H1 (cell line): ENCODE data around the gene C3orf20. TPM values are rescaled to one million over a fixed set of nuclear protein-coding genes. Genes with fewer than 3 reads are reported as not detected.

Source experiments
- CTCF ChIA-PET: fragments of 300-600 bp; sonication (Branson Sonifier 250); formaldehyde crosslinking; loops from one replicate; lab custom pipeline; 2021; ENCODE audit not compliant: partially characterized antibody; lab: Charles Lee
- POLR2A ChIA-PET: fragments of 300-600 bp; sonication (Branson Sonifier 250); formaldehyde crosslinking; loops from one replicate; lab custom pipeline; 2021; ENCODE audit warnings: inconsistent platforms; ENCODE audit not compliant: partially characterized antibody; lab: Charles Lee
- DNase-seq, 2 experiments: peaks; one replicate each; pipeline versions ENCODE4 v3.0.0 to v3.0.0-alpha.2; 2010 to 2022; ENCODE audit warnings: low spot score in 2 of 2, low read depth in 1 of 2, mixed read lengths in 1 of 2
- FAIRE-seq: peaks from 2 replicates; lab custom pipeline; 2011; peaks lifted over from hg19 to GRCh38; lab: Jason Lieb, UNC
- H2AFZ ChIP-seq: 2 replicates; pipeline ENCODE4 v1.8.1; 2012; ENCODE audit warnings: low read length, inconsistent platforms
- H2AK5ac ChIP-seq: 2 replicates; pipeline ENCODE4 v1.6.1; 2013; ENCODE audit warnings: low read depth, low read length
- H2BK120ac ChIP-seq: replicated peaks from 2 replicates; pipeline ENCODE3; 2013; ENCODE audit warnings: low read depth, low read length, inconsistent platforms
- H2BK12ac ChIP-seq: 2 replicates; pipeline ENCODE4 v1.6.1; 2013; ENCODE audit warnings: low read depth, low read length
- H2BK15ac ChIP-seq: 2 replicates; pipeline ENCODE4 v1.6.1; 2013; ENCODE audit warnings: low read length
- H2BK20ac ChIP-seq: 2 replicates; pipeline ENCODE4 v1.6.1; 2013; ENCODE audit warnings: low read length
- H2BK5ac ChIP-seq: 2 replicates; pipeline ENCODE4 v1.6.1; 2013; ENCODE audit warnings: low read depth, low read length
- H3K14ac ChIP-seq: 2 replicates; pipeline ENCODE4 v1.6.1; 2013; ENCODE audit warnings: inconsistent platforms; ENCODE audit not compliant: insufficient read length
- H3K18ac ChIP-seq: 2 replicates; pipeline ENCODE4 v1.6.1; 2013; ENCODE audit warnings: low read length; ENCODE audit errors: extremely low read depth
- H3K23ac ChIP-seq: 2 replicates; pipeline ENCODE4 v1.6.1; 2013; ENCODE audit warnings: inconsistent platforms; ENCODE audit not compliant: insufficient read length
- H3K23me2 ChIP-seq: 2 replicates; pipeline ENCODE4 v1.6.1; 2013; ENCODE audit warnings: low read depth, low read length
- H3K27ac ChIP-seq: 2 replicates; pipeline ENCODE4 v1.6.1; 2011; ENCODE audit warnings: low read depth, low read length, inconsistent platforms
- H3K27me3 ChIP-seq, 4 experiments: replicated peaks in 1 of 4; 1 replicate in 1 of 4; 2 replicates in 3 of 4; pipeline versions ENCODE4 v1.6.1 to v1.8.1; 2011 to 2013; ENCODE audit warnings: low read length in 3 of 4, mild to moderate bottlenecking in 3 of 4, inconsistent platforms in 2 of 4, mixed read lengths in 2 of 4, moderate library complexity in 1 of 4; ENCODE audit not compliant: control insufficient read depth in 3 of 4, insufficient read depth in 3 of 4; ENCODE audit errors: extremely low read depth in 1 of 4
- H3K36me3 ChIP-seq, 4 experiments: 2 replicates each; pipeline versions ENCODE4 v1.6.1 to v1.8.1; 2011 to 2013; ENCODE audit warnings: mild to moderate bottlenecking in 4 of 4, low read length in 3 of 4, moderate library complexity in 2 of 4, control low read depth in 1 of 4, inconsistent platforms in 1 of 4; ENCODE audit not compliant: insufficient read depth in 4 of 4, control insufficient read depth in 2 of 4
- H3K4ac ChIP-seq: replicated peaks from 2 replicates; pipeline ENCODE3; 2013; ENCODE audit warnings: low read length, low read depth, mixed read lengths, inconsistent platforms; ENCODE audit not compliant: insufficient read length
- H3K4me1 ChIP-seq, 4 experiments: replicated peaks in 1 of 4; 1 replicate in 1 of 4; 2 replicates in 3 of 4; pipeline versions ENCODE4 v1.6.1 to v1.8.1; 2011 to 2013; ENCODE audit warnings: low read length in 3 of 4, inconsistent platforms in 2 of 4, mixed read lengths in 1 of 4; ENCODE audit not compliant: insufficient read depth in 4 of 4, control insufficient read depth in 3 of 4
- H3K4me2 ChIP-seq, 2 experiments: 2 replicates each; pipeline versions ENCODE4 v1.6.1 to v1.8.1; 2011 to 2013; ENCODE audit warnings: low read depth in 2 of 2, low read length in 2 of 2, control low read depth in 1 of 2, inconsistent platforms in 1 of 2, mild to moderate bottlenecking in 1 of 2; ENCODE audit not compliant: insufficient read depth in 1 of 2
- H3K4me3 ChIP-seq, 4 experiments: fragments of 200-600, 300-600 bp in 1 of 4; sonication (generic), shearing (Covaris generic), sonication (Bioruptor Twin) in 1 of 4; 2 replicates each; pipeline versions ENCODE4 v1.5.1 to v1.8.1; 2011 to 2016; ENCODE audit warnings: low read length in 4 of 4, low read depth in 3 of 4, control low read depth in 2 of 4, inconsistent platforms in 2 of 4, mild to moderate bottlenecking in 2 of 4, mixed read lengths in 1 of 4, moderate library complexity in 1 of 4; ENCODE audit not compliant: insufficient read depth in 2 of 4; ENCODE audit errors: extremely low read depth in 1 of 4
- H3K56ac ChIP-seq: replicated peaks from 2 replicates; pipeline ENCODE3; 2013; ENCODE audit warnings: low read depth, mild to moderate bottlenecking, mixed read lengths, low read length, inconsistent platforms; ENCODE audit not compliant: insufficient read length
- H3K79me1 ChIP-seq: 2 replicates; pipeline ENCODE4 v1.6.1; 2013; ENCODE audit warnings: low read depth, low read length, control low read depth
- H3K79me2 ChIP-seq, 2 experiments: 2 replicates each; pipeline versions ENCODE4 v1.6.1 to v1.8.1; 2012 to 2013; ENCODE audit warnings: low read length in 2 of 2, mild to moderate bottlenecking in 2 of 2, inconsistent platforms in 1 of 2; ENCODE audit not compliant: insufficient read depth in 2 of 2, control insufficient read depth in 1 of 2
- H3K9ac ChIP-seq, 4 experiments: replicated peaks in 1 of 4; 1 replicate in 1 of 4; 2 replicates in 3 of 4; pipeline versions ENCODE4 v1.6.1 to v1.8.1; 2011 to 2013; ENCODE audit warnings: low read depth in 3 of 4, low read length in 3 of 4, control low read depth in 2 of 4, mild to moderate bottlenecking in 2 of 4, moderate library complexity in 2 of 4, inconsistent platforms in 1 of 4; ENCODE audit errors: extremely low read depth in 1 of 4
- H3K9me3 ChIP-seq, 2 experiments: 2 replicates each; pipeline versions ENCODE4 v1.6.1 to v1.8.1; 2012 to 2013; ENCODE audit warnings: mild to moderate bottlenecking in 2 of 2, moderate library complexity in 2 of 2, control low read depth in 1 of 2, inconsistent platforms in 1 of 2, low read depth in 1 of 2, low read length in 1 of 2, mixed read lengths in 1 of 2; ENCODE audit not compliant: insufficient read depth in 2 of 2
- H4K20me1 ChIP-seq, 2 experiments: replicated peaks in 1 of 2; 2 replicates each; pipeline versions ENCODE3 to v1.8.1; 2011 to 2013; ENCODE audit warnings: inconsistent platforms in 2 of 2, low read length in 2 of 2, mild to moderate bottlenecking in 1 of 2; ENCODE audit not compliant: insufficient read depth in 2 of 2, control insufficient read depth in 1 of 2
- H4K5ac ChIP-seq: 2 replicates; pipeline ENCODE4 v1.6.1; 2013; ENCODE audit warnings: low read length, low read depth, mixed read lengths, inconsistent platforms; ENCODE audit not compliant: insufficient read length
- H4K8ac ChIP-seq: 2 replicates; pipeline ENCODE4 v1.8.0; 2013; ENCODE audit warnings: mild to moderate bottlenecking, moderate library complexity, low read length, inconsistent platforms; ENCODE audit not compliant: insufficient read depth; ENCODE audit errors: extremely low read depth
- H4K91ac ChIP-seq: replicated peaks from 2 replicates; pipeline ENCODE3; 2013; ENCODE audit warnings: low read length, mixed read lengths, inconsistent platforms; ENCODE audit not compliant: insufficient read length
- BCL11A ChIP-seq, 2 experiments: IDR thresholded peaks; one replicate each; pipeline ENCODE4 v1.6.1; 2011; ENCODE audit warnings: low read depth in 2 of 2, low read length in 2 of 2, mild to moderate bottlenecking in 2 of 2
- RAD21 ChIP-seq, 2 experiments: IDR thresholded peaks in 1 of 2; conservative IDR thresholded peaks in 1 of 2; 2 replicates each; pipeline ENCODE4 v1.6.1; 2011; ENCODE audit warnings: low read depth in 2 of 2, low read length in 2 of 2, improper control_type of control experiment in 1 of 2, inconsistent platforms in 1 of 2, mild to moderate bottlenecking in 1 of 2, moderate library complexity in 1 of 2
- YY1 ChIP-seq: IDR thresholded peaks from 2 replicates; pipeline ENCODE4 v1.6.1; 2011; ENCODE audit warnings: low read depth, mild to moderate bottlenecking, low read length
- WGBS, 2 experiments: shearing (Covaris generic) in 1 of 2; methylation state at CpG; one replicate each; pipeline versions ENCODE4 v1.1.6 to v1.1.7; 2013 to 2015; ENCODE audit warnings: low lambda C conversion rate in 2 of 2, mixed read lengths in 2 of 2, inconsistent platforms in 1 of 2, low coverage in 1 of 2, missing lambda C conversion rate in 1 of 2; ENCODE audit not compliant: insufficient replicate concordance in 2 of 2, insufficient coverage in 1 of 2, insufficient read length in 1 of 2; ENCODE audit errors: extremely low coverage in 1 of 2, missing lambda C conversion rate in 1 of 2; 5-methylcytosine and 5-hydroxymethylcytosine counted together
- polyA plus RNA-seq, 7 experiments: library from polyadenylated mRNA; depleted of rRNA in 3 of 7; stranded (reverse) in 5 of 7; unstranded in 2 of 7; fragments of >200 nt in 5 of 7; fragments of 200-250 nt in 2 of 7; gene quantifications; 1 replicate in 5 of 7; 2 replicates in 1 of 7; 4 replicates in 1 of 7; pipeline versions ENCODE4 v1.2.1 to v1.2.3, GENCODE V29; 2011 to 2013; ENCODE audit warnings: missing spikeins in 2 of 7, mixed read lengths in 2 of 7
- total RNA-seq: library from RNA; stranded (reverse); fragmentation: NEBNext Ultra II Directional; extraction: Animal tissue kit (Norgen Biotek cat#: 25700); gene quantifications from 2 replicates; pipeline ENCODE4 v1.2.1, GENCODE V29; 2021
- TF ChIP-seq, protein P1 (sequence below), 3 experiments: IDR thresholded peaks; 1 replicate in 2 of 3; 2 replicates in 1 of 3; pipeline versions ENCODE4 v1.5.1 to v1.6.1; 2011; ENCODE audit warnings: low read length in 3 of 3, mild to moderate bottlenecking in 3 of 3, inconsistent platforms in 2 of 3, low read depth in 1 of 3, moderate library complexity in 1 of 3; ENCODE audit not compliant: insufficient read depth in 1 of 3; ENCODE audit errors: control extremely low read depth in 1 of 3

The C3orf20 gene
- total and polyA plus RNA-seq, 2 of the 8 experiments (the other 6 are each of a cell fraction or from before 2014, with no cell fraction given), result not detected

DNA sequence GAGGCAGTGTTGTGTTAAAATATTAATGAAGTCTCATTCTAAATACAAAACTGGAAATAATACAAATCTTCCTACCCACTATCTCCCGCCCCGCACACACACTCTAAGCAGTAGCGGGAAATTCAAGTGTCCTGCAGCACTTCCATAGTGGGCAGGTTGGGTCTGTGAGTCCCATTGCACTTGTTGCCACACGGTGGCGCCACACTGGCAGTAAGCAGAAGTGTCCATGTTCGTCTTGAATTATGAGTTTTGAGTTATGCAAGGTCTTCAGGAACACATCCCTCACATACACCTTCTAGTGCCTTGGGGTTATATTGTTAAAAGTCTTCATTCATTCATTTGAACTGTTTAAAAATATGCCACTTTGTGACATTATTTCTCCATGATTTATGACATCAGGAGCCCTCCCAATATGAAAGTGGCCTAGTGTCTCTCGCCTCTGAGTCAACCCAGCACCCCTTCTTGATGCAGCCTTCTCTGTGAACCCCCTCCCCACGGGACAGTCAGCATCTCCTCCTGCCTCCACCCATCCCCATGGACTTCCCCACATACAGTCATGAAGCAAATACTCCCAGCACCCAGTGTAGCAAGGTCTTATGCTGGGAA lies 41.0 kb upstream of the C3orf20 start:
- H4K8ac ChIP-seq, result no peak overlapping the region
- H2AK5ac ChIP-seq, result no peak overlapping the region
- H3K18ac ChIP-seq, result no peak overlapping the region
- no peak overlapping the region for H2BK20ac ChIP-seq
- H3K79me2 ChIP-seq, result no peaks in the 10 kb centered on the region
- no peak overlapping the region for H2BK120ac ChIP-seq
- no peak overlapping the region for H3K56ac ChIP-seq
- H3K9ac ChIP-seq, result no peak overlapping the region
- H2BK12ac ChIP-seq, result no peak overlapping the region
- H3K9me3 ChIP-seq, result no peaks in the 10 kb centered on the region
- H4K5ac ChIP-seq, result no peak overlapping the region
- no peaks in the 10 kb centered on the region; a peak in 1 of 7 replicates for H3K27me3 ChIP-seq
- no peak overlapping the region for H2AFZ ChIP-seq
- no peaks in the 10 kb centered on the region for H3K79me1 ChIP-seq
- TF ChIP-seq RAD21 (IDR thresholded peaks at IDR 0.05 in 1 of 2, conservative IDR thresholded peaks at IDR 0.05 in 1 of 2; ENCODE audit: low read depth in 2 of 2, low read length in 2 of 2) (peak; percentile 54 to 67), BCL11A (IDR thresholded peaks at IDR 0.05; ENCODE audit: low read depth in 2 of 2, low read length in 2 of 2) (no peak), YY1 (peak; percentile 35; the same call in 1 of the 2 replicates)
- TF ChIP-seq, protein P1, sequence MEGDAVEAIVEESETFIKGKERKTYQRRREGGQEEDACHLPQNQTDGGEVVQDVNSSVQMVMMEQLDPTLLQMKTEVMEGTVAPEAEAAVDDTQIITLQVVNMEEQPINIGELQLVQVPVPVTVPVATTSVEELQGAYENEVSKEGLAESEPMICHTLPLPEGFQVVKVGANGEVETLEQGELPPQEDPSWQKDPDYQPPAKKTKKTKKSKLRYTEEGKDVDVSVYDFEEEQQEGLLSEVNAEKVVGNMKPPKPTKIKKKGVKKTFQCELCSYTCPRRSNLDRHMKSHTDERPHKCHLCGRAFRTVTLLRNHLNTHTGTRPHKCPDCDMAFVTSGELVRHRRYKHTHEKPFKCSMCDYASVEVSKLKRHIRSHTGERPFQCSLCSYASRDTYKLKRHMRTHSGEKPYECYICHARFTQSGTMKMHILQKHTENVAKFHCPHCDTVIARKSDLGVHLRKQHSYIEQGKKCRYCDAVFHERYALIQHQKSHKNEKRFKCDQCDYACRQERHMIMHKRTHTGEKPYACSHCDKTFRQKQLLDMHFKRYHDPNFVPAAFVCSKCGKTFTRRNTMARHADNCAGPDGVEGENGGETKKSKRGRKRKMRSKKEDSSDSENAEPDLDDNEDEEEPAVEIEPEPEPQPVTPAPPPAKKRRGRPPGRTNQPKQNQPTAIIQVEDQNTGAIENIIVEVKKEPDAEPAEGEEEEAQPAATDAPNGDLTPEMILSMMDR (IDR thresholded peaks at IDR 0.05; ENCODE audit: control extremely low read depth in 1 of 3, insufficient read depth in 1 of 3, low read depth in 1 of 3, low read length in 3 of 3), result peak; percentile 84 to 99 (median 95)
- H3K23ac ChIP-seq, result no peak overlapping the region
- no peak overlapping the region for H3K4ac ChIP-seq
- no peaks in the 10 kb centered on the region for H3K4me1 ChIP-seq
- H3K36me3 ChIP-seq, result no peaks in the 10 kb centered on the region
- no peak overlapping the region for H3K4me3 ChIP-seq
- 49% methylated on average over 8 of the region's 8 CpGs; no CpG with 5 or more reads in 1 of the 2 experiments for WGBS, 2 experiments
- H3K23me2 ChIP-seq, result no peaks in the 10 kb centered on the region
- CTCF ChIA-PET, result interaction anchor here (0.7 to 3.8 kb wide), 17 partner anchors 8 to 227 kb away, joined by 3 to 35 read pairs (median 9); partner anchors contain the start of gene CCDC174
- no peak overlapping the region for H4K91ac ChIP-seq
- no peak overlapping the region for H3K27ac ChIP-seq
- no peak overlapping the region for H2BK5ac ChIP-seq
- H3K14ac ChIP-seq, result no peak overlapping the region
- H2BK15ac ChIP-seq, result no peak overlapping the region
- FAIRE-seq (peak; percentile 81), DNase-seq (peak in 1 of 2 experiments; percentile 57)
- H4K20me1 ChIP-seq, result no peaks in the 10 kb centered on the region
- no peak overlapping the region for H3K4me2 ChIP-seq
- POLR2A ChIA-PET, result interaction anchor here (0.6 kb wide), 1 partner anchor 60 kb away, joined by 3 read pairs; no protein-coding TSS in a partner anchor
